Measurements from ENCODE around the gene CXCL12. TPM values are rescaled to one million over a fixed set of nuclear protein-coding genes. Genes with fewer than 3 reads are reported as not detected.
A peak's percentile ranks its signal among the peaks of the same experiment; 100 is the strongest.

CXCL12 gene
- total RNA-seq, 1 donor from 2014 or later = 153 TPM

GRCh38 chr10:44413416-44413815, 28.5 kb upstream of the CXCL12 start:
- Mint-ChIP-seq H3K27me3 (ENCODE audit: unreplicated experiment) (peaks cover 25% of the 10 kb centered on the region), H3K4me1 (ENCODE audit: unreplicated experiment) (peaks cover 13% of the 10 kb centered on the region), H3K4me3 (ENCODE audit: unreplicated experiment) (no peak overlapping the region), H3K9me3 (ENCODE audit: unreplicated experiment) (peaks cover 26% of the 10 kb centered on the region), H3K36me3 (ENCODE audit: unreplicated experiment) (peaks cover 3% of the 10 kb centered on the region), H3K27ac (ENCODE audit: unreplicated experiment) (no peak overlapping the region)
- TF ChIP-seq, protein P1, sequence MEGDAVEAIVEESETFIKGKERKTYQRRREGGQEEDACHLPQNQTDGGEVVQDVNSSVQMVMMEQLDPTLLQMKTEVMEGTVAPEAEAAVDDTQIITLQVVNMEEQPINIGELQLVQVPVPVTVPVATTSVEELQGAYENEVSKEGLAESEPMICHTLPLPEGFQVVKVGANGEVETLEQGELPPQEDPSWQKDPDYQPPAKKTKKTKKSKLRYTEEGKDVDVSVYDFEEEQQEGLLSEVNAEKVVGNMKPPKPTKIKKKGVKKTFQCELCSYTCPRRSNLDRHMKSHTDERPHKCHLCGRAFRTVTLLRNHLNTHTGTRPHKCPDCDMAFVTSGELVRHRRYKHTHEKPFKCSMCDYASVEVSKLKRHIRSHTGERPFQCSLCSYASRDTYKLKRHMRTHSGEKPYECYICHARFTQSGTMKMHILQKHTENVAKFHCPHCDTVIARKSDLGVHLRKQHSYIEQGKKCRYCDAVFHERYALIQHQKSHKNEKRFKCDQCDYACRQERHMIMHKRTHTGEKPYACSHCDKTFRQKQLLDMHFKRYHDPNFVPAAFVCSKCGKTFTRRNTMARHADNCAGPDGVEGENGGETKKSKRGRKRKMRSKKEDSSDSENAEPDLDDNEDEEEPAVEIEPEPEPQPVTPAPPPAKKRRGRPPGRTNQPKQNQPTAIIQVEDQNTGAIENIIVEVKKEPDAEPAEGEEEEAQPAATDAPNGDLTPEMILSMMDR (IDR thresholded peaks at IDR 0.05) = no peak
- no peak for DNase-seq (ENCODE audit: extremely low spot score, unreplicated experiment)

GRCh38 chr10:44411251-44411650, 26.4 kb upstream of the CXCL12 start:
- peaks cover 3% of the 10 kb centered on the region for H3K36me3 Mint-ChIP-seq (ENCODE audit: unreplicated experiment)
- no peak overlapping the region for H3K4me3 Mint-ChIP-seq (ENCODE audit: unreplicated experiment)
- TF ChIP-seq, protein P1 (IDR thresholded peaks at IDR 0.05) = no peak
- DNase-seq (ENCODE audit: extremely low spot score, unreplicated experiment) = peak; percentile 63
- peaks cover 26% of the 10 kb centered on the region for H3K9me3 Mint-ChIP-seq (ENCODE audit: unreplicated experiment)
- H3K27me3 Mint-ChIP-seq (ENCODE audit: unreplicated experiment) = peaks cover 26% of the 10 kb centered on the region
- no peak overlapping the region for H3K27ac Mint-ChIP-seq (ENCODE audit: unreplicated experiment)
- peaks cover 8% of the 10 kb centered on the region for H3K4me1 Mint-ChIP-seq (ENCODE audit: unreplicated experiment)

- Mint-ChIP-seq H3K4me1 (ENCODE audit: unreplicated experiment) (peaks cover 5% of the 10 kb centered on the region), H3K27me3 (ENCODE audit: unreplicated experiment) (peaks cover 56% of the 10 kb centered on the region), H3K4me3 (ENCODE audit: unreplicated experiment) (no peak overlapping the region), H3K27ac (ENCODE audit: unreplicated experiment) (no peak overlapping the region), H3K36me3 (ENCODE audit: unreplicated experiment) (no peaks in the 10 kb centered on the region), H3K9me3 (ENCODE audit: unreplicated experiment) (peaks cover 13% of the 10 kb centered on the region)
- TF ChIP-seq, protein P1 (IDR thresholded peaks at IDR 0.05) = no peak
- no peak for DNase-seq (ENCODE audit: extremely low spot score, unreplicated experiment)
Measured at GRCh38 chr10:44404741-44405437, 20.0 kb upstream of the CXCL12 start.

GRCh38 chr10:44402465-44403195, 17.7 kb upstream of the CXCL12 start:
- Mint-ChIP-seq H3K36me3 (ENCODE audit: unreplicated experiment) (no peaks in the 10 kb centered on the region), H3K9me3 (ENCODE audit: unreplicated experiment) (peaks cover 13% of the 10 kb centered on the region), H3K4me3 (ENCODE audit: unreplicated experiment) (no peak overlapping the region), H3K27me3 (ENCODE audit: unreplicated experiment) (peaks cover 59% of the 10 kb centered on the region), H3K4me1 (ENCODE audit: unreplicated experiment) (peaks cover 16% of the 10 kb centered on the region), H3K27ac (ENCODE audit: unreplicated experiment) (no peak overlapping the region)
- TF ChIP-seq, protein P1 (IDR thresholded peaks at IDR 0.05) = no peak
- peak; percentile 64 for DNase-seq (ENCODE audit: extremely low spot score, unreplicated experiment)

DNA sequence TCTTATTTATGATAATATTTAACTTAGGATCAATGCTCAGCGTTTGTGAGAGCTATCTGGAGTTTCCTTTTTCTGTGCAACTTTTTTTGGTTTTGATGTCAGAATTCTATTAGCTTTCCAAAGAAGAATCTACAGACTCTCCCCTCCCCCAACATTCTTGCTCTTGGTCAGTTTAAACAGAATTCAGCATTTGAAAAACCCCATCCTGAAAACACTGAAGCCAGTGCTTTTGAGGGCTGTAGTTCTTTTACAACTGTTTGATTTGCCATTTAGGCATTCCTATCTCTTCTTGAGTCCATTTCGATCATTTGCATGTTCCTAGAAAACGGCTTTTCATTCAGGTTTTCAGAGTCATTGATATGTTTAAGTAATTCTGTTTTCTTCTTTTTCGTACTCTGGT, 15.6 kb upstream of the CXCL12 start:
- TF ChIP-seq, protein P1 (IDR thresholded peaks at IDR 0.05) = no peak
- H3K27me3 Mint-ChIP-seq (ENCODE audit: unreplicated experiment) = peaks cover 63% of the 10 kb centered on the region
- DNase-seq (ENCODE audit: extremely low spot score, unreplicated experiment) = no peak
- peaks cover 13% of the 10 kb centered on the region for H3K9me3 Mint-ChIP-seq (ENCODE audit: unreplicated experiment)
- H3K36me3 Mint-ChIP-seq (ENCODE audit: unreplicated experiment) = no peaks in the 10 kb centered on the region
- H3K4me3 Mint-ChIP-seq (ENCODE audit: unreplicated experiment) = no peak overlapping the region
- H3K27ac Mint-ChIP-seq (ENCODE audit: unreplicated experiment) = no peak overlapping the region
- peaks cover 22% of the 10 kb centered on the region for H3K4me1 Mint-ChIP-seq (ENCODE audit: unreplicated experiment)
